ENCODE data around the gene SORBS2. TPM values are rescaled to one million over a fixed set of nuclear protein-coding genes. Genes with fewer than 3 reads are reported as not detected.
A peak's percentile ranks its signal among the peaks of the same experiment; 100 is the strongest.
"Not testable (repeated sequence)": the region's sequence is repeated elsewhere in the genome, so short reads cannot be mapped to it uniquely, and the experiment has no call there.

Gene SORBS2
- total RNA-seq, 4 donors from 2014 or later = 33.4 to 286 (median 47.6) TPM

DNA sequence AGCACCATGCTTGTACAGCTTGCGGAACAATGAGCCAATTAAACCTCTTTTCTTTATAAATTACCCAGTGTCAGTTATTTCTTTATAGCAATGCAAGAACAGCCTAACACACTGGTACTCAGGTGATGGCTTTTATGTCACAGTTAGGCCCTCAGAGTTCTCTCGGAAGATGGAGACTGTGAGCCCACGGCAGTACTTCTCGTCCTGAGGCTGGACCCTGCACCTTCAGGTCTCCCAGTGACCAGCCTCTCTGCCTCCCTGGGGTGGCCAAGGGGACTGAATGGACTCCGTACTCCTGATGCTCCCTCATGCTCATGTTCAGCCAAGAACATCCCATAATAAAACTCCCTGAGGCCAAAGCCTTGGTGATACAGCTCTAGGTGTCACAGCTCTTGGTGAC is 251.7 kb downstream of the SORBS2 start:
- intact Hi-C loops (cut with DNase I) = no loop called here
- Histone ChIP-seq H3K4me3 (no peak overlapping the region), H3K4me1 (peaks cover 0 to 23% (median 13%) of the 10 kb centered on the region in 3 donors), H3K9me3 (peaks cover 0 to 6% (median 0%) of the 10 kb centered on the region in 3 donors), H3K27ac (peak overlapping the region; percentile 54 to 79 (median 68)), H3K27me3 (no peaks in the 10 kb centered on the region), H3K36me3 (no peaks in the 10 kb centered on the region)
- TF ChIP-seq POLR2A (IDR thresholded peaks at IDR 0.05) = no peak
- TF ChIP-seq, protein P1, sequence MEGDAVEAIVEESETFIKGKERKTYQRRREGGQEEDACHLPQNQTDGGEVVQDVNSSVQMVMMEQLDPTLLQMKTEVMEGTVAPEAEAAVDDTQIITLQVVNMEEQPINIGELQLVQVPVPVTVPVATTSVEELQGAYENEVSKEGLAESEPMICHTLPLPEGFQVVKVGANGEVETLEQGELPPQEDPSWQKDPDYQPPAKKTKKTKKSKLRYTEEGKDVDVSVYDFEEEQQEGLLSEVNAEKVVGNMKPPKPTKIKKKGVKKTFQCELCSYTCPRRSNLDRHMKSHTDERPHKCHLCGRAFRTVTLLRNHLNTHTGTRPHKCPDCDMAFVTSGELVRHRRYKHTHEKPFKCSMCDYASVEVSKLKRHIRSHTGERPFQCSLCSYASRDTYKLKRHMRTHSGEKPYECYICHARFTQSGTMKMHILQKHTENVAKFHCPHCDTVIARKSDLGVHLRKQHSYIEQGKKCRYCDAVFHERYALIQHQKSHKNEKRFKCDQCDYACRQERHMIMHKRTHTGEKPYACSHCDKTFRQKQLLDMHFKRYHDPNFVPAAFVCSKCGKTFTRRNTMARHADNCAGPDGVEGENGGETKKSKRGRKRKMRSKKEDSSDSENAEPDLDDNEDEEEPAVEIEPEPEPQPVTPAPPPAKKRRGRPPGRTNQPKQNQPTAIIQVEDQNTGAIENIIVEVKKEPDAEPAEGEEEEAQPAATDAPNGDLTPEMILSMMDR (IDR thresholded peaks at IDR 0.05) = no peak
- WGBS, 2 donors = 75% methylated on average over 2 to 5 of the region's 5 CpGs
- DNase-seq = no peak

GRCh38 chr4:185559915-185560281 is 252.1 kb downstream of the SORBS2 start:
- Histone ChIP-seq H3K4me3 (no peak overlapping the region), H3K36me3 (no peaks in the 10 kb centered on the region), H3K27me3 (no peaks in the 10 kb centered on the region), H3K27ac (peak overlapping the region; percentile 54 to 79 (median 68)), H3K9me3 (peaks cover 0 to 2% (median 0%) of the 10 kb centered on the region in 3 donors), H3K4me1 (peaks cover 0 to 26% (median 13%) of the 10 kb centered on the region in 3 donors)
- 27 to 33% methylated on average over 3 to 4 of the region's 4 CpGs for WGBS, 2 donors
- TF ChIP-seq POLR2A (IDR thresholded peaks at IDR 0.05) = no peak
- TF ChIP-seq, protein P1 (IDR thresholded peaks at IDR 0.05) = no peak
- DNase-seq = no peak
- intact Hi-C loops (cut with DNase I) = no loop called here

GRCh38 chr4:185559251-185559914 is 252.6 kb downstream of the SORBS2 start:
- H3K9me3 ChIP-seq; H3K4me3 ChIP-seq; H3K27me3 ChIP-seq; H3K36me3 ChIP-seq; intact Hi-C loops (cut with DNase I); DNase-seq: not testable (repeated sequence)
- peaks cover 0 to 29% (median 13%) of the 10 kb centered on the region in 3 donors for H3K4me1 ChIP-seq
- H3K27ac ChIP-seq = peak overlapping the region; percentile 54 to 79 (median 68)
- 30 to 63% methylated on average over 2 to 6 of the region's 8 CpGs for WGBS, 2 donors

GRCh38 chr4:185554365-185555126 is 257.4 kb downstream of the SORBS2 start:
- no peak for DNase-seq
- TF ChIP-seq POLR2A (IDR thresholded peaks at IDR 0.05) = no peak
- TF ChIP-seq, protein P1 (IDR thresholded peaks at IDR 0.05) = no peak
- Histone ChIP-seq H3K27me3 (no peaks in the 10 kb centered on the region), H3K9me3 (no peaks in the 10 kb centered on the region), H3K36me3 (no peaks in the 10 kb centered on the region), H3K4me1 (peaks cover 0 to 25% (median 10%) of the 10 kb centered on the region in 3 donors), H3K4me3 (no peak overlapping the region), H3K27ac (peak overlapping the region in 3 of 4 donors; percentile 5 to 63 (median 63))
- intact Hi-C loops (cut with DNase I) = no loop called here
- WGBS, 2 donors = 56 to 70% methylated on average over 4 of the region's 4 CpGs

- Histone ChIP-seq H3K9me3 (no peaks in the 10 kb centered on the region), H3K36me3 (no peaks in the 10 kb centered on the region), H3K4me1 (peaks cover 0 to 20% (median 5%) of the 10 kb centered on the region in 3 donors), H3K27ac (peak overlapping the region in 1 of 4 donors; percentile 37), H3K27me3 (no peaks in the 10 kb centered on the region), H3K4me3 (no peak overlapping the region)
- WGBS, 2 donors = 70 to 88% methylated on average over 2 of the region's 2 CpGs
- TF ChIP-seq, protein P1 (IDR thresholded peaks at IDR 0.05) = no peak
- TF ChIP-seq POLR2A (IDR thresholded peaks at IDR 0.05) = no peak
- DNase-seq = no peak
- intact Hi-C loops (cut with DNase I) = no loop called here
Observed at GRCh38 chr4:185552254-185552653, 259.7 kb downstream of the SORBS2 start.
